Natural killer cell (primary cell): ENCODE data around the gene TMEM131. TPM values are rescaled to one million over a fixed set of nuclear protein-coding genes. Genes with fewer than 3 reads are reported as not detected.

Source experiments
- ATAC-seq, 3 donors: fragments of 150-1000 bp in 2 of 3; fragments of 200-7000 bp in 1 of 3; cut with Tn5 transposase; 1 replicate in 1 of 3; 2 replicates in 2 of 3; pipeline ENCODE4 v1.10.0; 2021; ENCODE audit warnings: mild to moderate bottlenecking in 2 of 3, moderate library complexity in 2 of 3
- DNase-seq, 2 donors: peaks; one replicate each; pipeline versions ENCODE4 v3.0.0 to v3.0.0-alpha.2; 2013 to 2021; ENCODE audit warnings: mixed read lengths in 1 of 2
- H3K27ac ChIP-seq: one replicate; pipeline ENCODE4 v1.5.1; 2013; ENCODE audit warnings: mild to moderate bottlenecking, low read length
- H3K27me3 ChIP-seq: one replicate; pipeline ENCODE4 v1.6.1; 2013; ENCODE audit warnings: low read length; ENCODE audit not compliant: control insufficient read depth, insufficient read depth
- H3K36me3 ChIP-seq: one replicate; pipeline ENCODE4 v1.6.1; 2013; ENCODE audit warnings: low read length; ENCODE audit not compliant: control insufficient read depth, insufficient read depth
- H3K4me1 ChIP-seq: one replicate; pipeline ENCODE4 v1.6.1; 2013; ENCODE audit warnings: low read length; ENCODE audit not compliant: control insufficient read depth, insufficient read depth
- H3K4me3 ChIP-seq: one replicate; pipeline ENCODE4 v1.5.1; 2013; ENCODE audit warnings: low read length
- H3K9me3 ChIP-seq: one replicate; pipeline ENCODE4 v1.6.1; 2013; ENCODE audit warnings: low read length; ENCODE audit not compliant: control insufficient read depth, insufficient read depth
- H3K27ac Mint-ChIP-seq, 2 donors: one replicate each; pipeline ENCODE4 v1.8.0; 2022; ENCODE audit warnings: mild to moderate bottlenecking in 2 of 2, mixed read lengths in 2 of 2, moderate library complexity in 1 of 2
- H3K27me3 Mint-ChIP-seq, 2 donors: one replicate each; pipeline ENCODE4 v1.8.0; 2022; ENCODE audit warnings: low read depth in 2 of 2, mixed read lengths in 2 of 2
- H3K36me3 Mint-ChIP-seq: one replicate; pipeline ENCODE4 v1.8.0; 2022; ENCODE audit warnings: mixed read lengths
- H3K4me1 Mint-ChIP-seq, 2 donors: one replicate each; pipeline ENCODE4 v1.8.0; 2022; ENCODE audit warnings: mixed read lengths in 2 of 2
- H3K4me3 Mint-ChIP-seq: one replicate; pipeline ENCODE4 v1.8.0; 2022; ENCODE audit warnings: mild to moderate bottlenecking, moderate library complexity, mixed read lengths
- H3K9me3 Mint-ChIP-seq, 2 donors: one replicate each; pipeline ENCODE4 v1.8.0; 2022; ENCODE audit warnings: mixed read lengths in 2 of 2
- WGBS: methylation state at CpG from one replicate; pipeline ENCODE4 v1.1.7; 2013; ENCODE audit warnings: missing lambda C conversion rate; ENCODE audit not compliant: insufficient coverage; 5-methylcytosine and 5-hydroxymethylcytosine counted together
- intact Hi-C: fragments of 100-400 bp; cut with micrococcal nuclease; formaldehyde crosslinking; loops from one replicate; pipeline ENCODE4 v1.14.2; 2022
- total RNA-seq, 4 donors: library from RNA; stranded (reverse); fragments of 120-200 nt in 1 of 4; gene quantifications; one replicate each; pipeline versions ENCODE4 v1.2.3 to v1.2.4, GENCODE V29; 2013 to 2022
- TF ChIP-seq, protein P1 (sequence below): fragments of 200-600 bp; IDR thresholded peaks from one replicate; pipeline ENCODE4 v1.8.0; 2022; ENCODE audit warnings: antibody characterized with exemption

Gene TMEM131
- total RNA-seq, 3 donors from 2014 or later (not counting 1 experiment from before 2014, with no cell fraction given): 44.8 to 72.1 (median 67.1) TPM

DNA sequence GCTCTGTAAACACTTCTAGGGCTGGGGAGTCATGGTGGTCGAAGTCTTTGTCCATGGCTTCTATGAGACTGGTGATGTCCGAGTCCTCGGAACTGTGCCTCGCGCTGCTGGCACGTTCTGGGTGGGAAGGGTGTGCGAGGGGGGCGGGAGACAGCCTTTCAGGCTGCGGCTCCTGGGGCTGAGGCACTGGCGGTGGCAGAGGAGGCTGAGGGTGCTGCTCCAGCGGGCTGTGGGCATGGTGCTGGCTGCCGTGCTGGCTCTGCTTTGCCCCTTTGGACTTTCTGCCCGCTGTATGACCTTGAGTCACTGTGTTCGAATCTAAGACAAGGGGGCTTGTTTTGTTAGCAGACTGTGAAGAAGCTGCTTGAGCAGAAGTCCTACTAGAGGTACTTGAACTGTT lies 203.3 kb downstream of the TMEM131 start:
- Histone ChIP-seq H3K27ac (no peak overlapping the region), H3K36me3 (peaks cover 49% of the 10 kb centered on the region), H3K27me3 (no peaks in the 10 kb centered on the region), H3K4me1 (no peaks in the 10 kb centered on the region), H3K9me3 (no peaks in the 10 kb centered on the region), H3K4me3 (no peak overlapping the region)
- TF ChIP-seq, protein P1, sequence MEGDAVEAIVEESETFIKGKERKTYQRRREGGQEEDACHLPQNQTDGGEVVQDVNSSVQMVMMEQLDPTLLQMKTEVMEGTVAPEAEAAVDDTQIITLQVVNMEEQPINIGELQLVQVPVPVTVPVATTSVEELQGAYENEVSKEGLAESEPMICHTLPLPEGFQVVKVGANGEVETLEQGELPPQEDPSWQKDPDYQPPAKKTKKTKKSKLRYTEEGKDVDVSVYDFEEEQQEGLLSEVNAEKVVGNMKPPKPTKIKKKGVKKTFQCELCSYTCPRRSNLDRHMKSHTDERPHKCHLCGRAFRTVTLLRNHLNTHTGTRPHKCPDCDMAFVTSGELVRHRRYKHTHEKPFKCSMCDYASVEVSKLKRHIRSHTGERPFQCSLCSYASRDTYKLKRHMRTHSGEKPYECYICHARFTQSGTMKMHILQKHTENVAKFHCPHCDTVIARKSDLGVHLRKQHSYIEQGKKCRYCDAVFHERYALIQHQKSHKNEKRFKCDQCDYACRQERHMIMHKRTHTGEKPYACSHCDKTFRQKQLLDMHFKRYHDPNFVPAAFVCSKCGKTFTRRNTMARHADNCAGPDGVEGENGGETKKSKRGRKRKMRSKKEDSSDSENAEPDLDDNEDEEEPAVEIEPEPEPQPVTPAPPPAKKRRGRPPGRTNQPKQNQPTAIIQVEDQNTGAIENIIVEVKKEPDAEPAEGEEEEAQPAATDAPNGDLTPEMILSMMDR: no peak
- Mint-ChIP-seq H3K36me3 (no peaks in the 10 kb centered on the region), H3K27me3 (no peaks in the 10 kb centered on the region), H3K4me1 (no peaks in the 10 kb centered on the region), H3K9me3 (no peaks in the 10 kb centered on the region), H3K4me3 (no peak overlapping the region), H3K27ac (no peak overlapping the region)
- intact Hi-C loops: no loop called here
- 98% methylated on average over 14 of the region's 14 CpGs for WGBS
- no peak for DNase-seq
- ATAC-seq: no peak

DNA sequence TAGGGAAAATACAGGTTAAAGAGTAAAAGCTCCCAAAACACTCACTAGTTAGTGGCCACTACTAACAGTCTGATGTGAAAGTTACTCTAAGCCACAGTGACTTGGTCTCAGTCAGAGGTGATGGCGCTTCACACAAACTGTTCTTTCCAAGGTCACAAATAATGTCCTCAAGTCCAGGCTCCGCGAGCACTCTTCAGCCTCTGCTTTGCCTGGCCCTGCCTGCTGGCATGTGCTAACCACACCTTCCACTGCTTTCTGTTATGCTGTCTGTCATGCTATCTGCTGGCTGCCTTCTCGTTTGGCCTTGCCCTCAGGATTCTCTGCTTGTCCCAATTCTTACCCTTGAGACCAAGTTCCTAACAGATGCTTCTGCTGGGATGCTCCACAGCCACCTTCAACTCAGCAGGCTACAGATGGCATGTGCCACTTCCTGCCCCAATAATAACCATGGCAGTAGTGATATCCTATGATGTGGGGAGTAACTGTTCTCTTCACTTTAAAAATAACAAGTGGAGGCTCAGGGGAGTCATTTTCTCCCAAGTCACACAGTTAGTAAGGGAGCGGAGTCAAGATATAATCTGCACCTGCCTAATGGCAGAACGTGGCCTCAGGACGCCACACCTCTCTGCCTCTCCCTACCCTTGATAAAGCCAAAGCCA lies 206.6 kb downstream of the TMEM131 start:
- H3K27me3 ChIP-seq: no peaks in the 10 kb centered on the region
- H3K27ac ChIP-seq: no peak overlapping the region
- Mint-ChIP-seq H3K27ac (no peak overlapping the region), H3K4me1 (no peaks in the 10 kb centered on the region), H3K4me3 (no peak overlapping the region), H3K9me3 (no peaks in the 10 kb centered on the region), H3K27me3 (no peaks in the 10 kb centered on the region), H3K36me3 (no peaks in the 10 kb centered on the region)
- ATAC-seq: no peak
- no peak for DNase-seq
- H3K36me3 ChIP-seq: peaks cover 40% of the 10 kb centered on the region
- no peak overlapping the region for H3K4me3 ChIP-seq
- intact Hi-C loops: no loop called here
- H3K4me1 ChIP-seq: no peaks in the 10 kb centered on the region
- 92% methylated on average over 7 of the region's 7 CpGs for WGBS
- TF ChIP-seq, protein P1: no peak
- H3K9me3 ChIP-seq: no peaks in the 10 kb centered on the region

DNA sequence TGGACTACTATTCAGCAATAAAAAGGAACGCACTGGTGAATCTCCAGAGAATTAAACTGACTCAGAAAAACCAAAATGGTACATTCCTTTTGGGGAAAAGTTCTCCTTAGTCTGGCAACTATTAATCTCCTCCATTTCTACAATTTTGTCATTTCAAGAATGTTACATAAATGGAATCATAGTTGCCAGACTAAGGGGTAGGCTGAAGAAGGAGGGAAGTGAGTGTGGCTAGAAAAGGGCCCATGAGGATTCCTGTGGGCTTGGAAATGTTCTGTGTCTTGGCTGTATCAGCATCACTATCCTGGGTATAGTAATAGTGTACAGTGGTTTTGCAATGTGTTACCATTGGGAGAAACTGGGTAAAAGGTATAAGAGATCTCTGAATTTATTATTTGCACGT lies 209.9 kb downstream of the TMEM131 start:
- TF ChIP-seq, protein P1: no peak
- no peak overlapping the region for H3K4me3 ChIP-seq
- no peak overlapping the region for H3K27ac ChIP-seq
- no peak for DNase-seq
- Mint-ChIP-seq H3K9me3 (no peaks in the 10 kb centered on the region), H3K27me3 (no peaks in the 10 kb centered on the region), H3K27ac (no peak overlapping the region), H3K36me3 (no peaks in the 10 kb centered on the region), H3K4me1 (peaks cover 0 to 8% of the 10 kb centered on the region in 2 donors), H3K4me3 (no peak overlapping the region)
- no peaks in the 10 kb centered on the region for H3K4me1 ChIP-seq
- ATAC-seq: no peak
- intact Hi-C loops: no loop called here
- no peaks in the 10 kb centered on the region for H3K27me3 ChIP-seq
- no peaks in the 10 kb centered on the region for H3K9me3 ChIP-seq
- peaks cover 21% of the 10 kb centered on the region for H3K36me3 ChIP-seq
- WGBS: 94% methylated on average over 2 of the region's 2 CpGs

DNA sequence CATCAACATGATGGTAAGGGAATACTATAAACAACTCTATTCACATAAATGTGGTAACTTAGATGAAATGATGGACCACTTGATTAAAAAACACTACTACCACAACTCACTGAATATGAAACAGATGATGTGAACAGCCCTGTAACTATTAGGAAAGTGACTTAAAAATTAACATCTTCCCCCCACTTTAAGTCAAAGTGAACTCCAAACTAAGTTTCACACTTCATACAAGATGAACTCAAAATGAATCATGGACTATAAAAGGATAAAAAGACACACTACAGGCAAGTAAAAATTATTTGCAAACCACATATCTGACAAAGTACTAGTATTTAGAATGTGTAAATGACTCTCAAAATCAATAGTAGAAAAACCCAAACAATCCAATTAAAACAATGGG lies 210.8 kb downstream of the TMEM131 start:
- Histone ChIP-seq H3K9me3 (no peaks in the 10 kb centered on the region), H3K27me3 (no peaks in the 10 kb centered on the region), H3K36me3 (peaks cover 21% of the 10 kb centered on the region), H3K27ac (no peak overlapping the region), H3K4me1 (no peaks in the 10 kb centered on the region), H3K4me3 (no peak overlapping the region)
- H3K36me3 Mint-ChIP-seq: no peaks in the 10 kb centered on the region
- H3K4me1 Mint-ChIP-seq: peaks cover 0 to 8% of the 10 kb centered on the region in 2 donors
- no peak for DNase-seq
- intact Hi-C loops: no loop called here
- ATAC-seq: no peak
- H3K9me3 Mint-ChIP-seq: no peaks in the 10 kb centered on the region
- no peak overlapping the region for H3K4me3 Mint-ChIP-seq
- H3K27me3 Mint-ChIP-seq: no peaks in the 10 kb centered on the region
- H3K27ac Mint-ChIP-seq: no peak overlapping the region
- TF ChIP-seq, protein P1: no peak
